Measurements from ENCODE around the gene WNK2. TPM values are rescaled to one million over a fixed set of nuclear protein-coding genes. Genes with fewer than 3 reads are reported as not detected.
A peak's percentile ranks its signal among the peaks of the same experiment; 100 is the strongest.

Gene WNK2
- total RNA-seq, 8 experiments from 2014 or later: 0.77 to 34.3 (median 19.2) TPM

DNA sequence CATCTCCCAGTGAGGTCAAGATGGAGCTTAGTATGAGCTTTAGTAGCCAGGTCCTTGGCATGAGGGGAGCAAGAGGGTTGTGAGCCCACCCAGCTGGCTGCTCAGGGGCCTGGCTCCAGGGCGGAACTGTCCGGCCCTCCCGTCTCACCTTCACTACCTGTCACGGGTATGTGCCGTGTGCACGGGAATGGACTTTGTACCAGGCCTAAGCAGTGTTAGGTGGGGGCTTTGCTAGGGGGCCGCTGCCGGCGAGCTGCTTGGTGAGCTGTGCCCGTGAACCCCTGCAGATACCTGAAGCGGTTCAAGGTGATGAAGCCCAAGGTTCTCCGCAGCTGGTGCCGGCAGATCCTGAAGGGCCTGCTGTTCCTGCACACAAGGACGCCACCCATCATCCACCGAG is 46.7 kb downstream of the WNK2 start:
- H3K4me1 ChIP-seq (replicated peaks in 1 of 2): peaks cover 0 to 7% of the 10 kb centered on the region in 2 donors

GRCh38 chr9:93231121-93231694 is 47.3 kb downstream of the WNK2 start:
- Histone ChIP-seq H3K4me1 (replicated peaks in 1 of 2) (peaks cover 0 to 7% of the 10 kb centered on the region in 2 donors), H3K4me3 (no peak overlapping the region), H3K27ac (no peak overlapping the region)
- peak in 1 of 8 experiments; percentile 13 for ATAC-seq (replicated peaks in 6 of 8)
- WGBS, 10 experiments: 63 to 93% (median 80%) methylated on average over 1 to 5 of the region's 16 CpGs; no CpG with 5 or more reads in 7 of the 10 experiments
- in situ Hi-C loops (cut with MboI; ENCODE audit: low pct_unique_long_range_greater_than_20kb in 2 of 9, low sequenced_read_pairs in 9 of 9, unreplicated experiment in 9 of 9): no loop called here

More for the DNA sequence above, 46.7 kb downstream of the WNK2 start:
- ATAC-seq (replicated peaks in 6 of 8): no peak
- in situ Hi-C loops (cut with MboI; ENCODE audit: low pct_unique_long_range_greater_than_20kb in 2 of 9, low sequenced_read_pairs in 9 of 9, unreplicated experiment in 9 of 9): no loop called here
- Histone ChIP-seq H3K27ac (no peak overlapping the region), H3K4me3 (no peak overlapping the region)
- 96 to 100% (median 100%) methylated on average over 1 to 5 of the region's 15 CpGs; no CpG with 5 or more reads in 6 of the 10 experiments for WGBS, 10 experiments

- ATAC-seq (replicated peaks in 6 of 8): no peak
- WGBS, 10 experiments: 20 to 100% (median 100%) methylated on average over 1 to 3 of the region's 10 CpGs; no CpG with 5 or more reads in 5 of the 10 experiments
- Histone ChIP-seq H3K4me3 (no peak overlapping the region), H3K4me1 (replicated peaks in 1 of 2) (peaks cover 0 to 7% of the 10 kb centered on the region in 2 donors), H3K27ac (no peak overlapping the region)
- in situ Hi-C loops (cut with MboI; ENCODE audit: low pct_unique_long_range_greater_than_20kb in 2 of 9, low sequenced_read_pairs in 9 of 9, unreplicated experiment in 9 of 9): no loop called here
Measured at GRCh38 chr9:93231716-93232115, 47.8 kb downstream of the WNK2 start.

- in situ Hi-C loops (cut with MboI; ENCODE audit: low pct_unique_long_range_greater_than_20kb in 2 of 9, low sequenced_read_pairs in 9 of 9, unreplicated experiment in 9 of 9): no loop called here
- 14 to 94% (median 65%) methylated on average over 1 to 8 of the region's 12 CpGs; no CpG with 5 or more reads in 2 of the 10 experiments for WGBS, 10 experiments
- H3K4me1 ChIP-seq (replicated peaks in 1 of 2): peaks cover 0 to 7% of the 10 kb centered on the region in 2 donors
Measured at GRCh38 chr9:93232388-93232960, 48.5 kb downstream of the WNK2 start.

GRCh38 chr9:93233033-93233432 is 49.1 kb downstream of the WNK2 start:
- Histone ChIP-seq H3K27ac (no peak overlapping the region), H3K4me1 (replicated peaks in 1 of 2) (peaks cover 0 to 7% of the 10 kb centered on the region in 2 donors), H3K4me3 (no peak overlapping the region)
- 0 to 90% (median 82%) methylated on average over 2 to 7 of the region's 7 CpGs for WGBS, 10 experiments
- in situ Hi-C loops (cut with MboI; ENCODE audit: low pct_unique_long_range_greater_than_20kb in 2 of 9, low sequenced_read_pairs in 9 of 9, unreplicated experiment in 9 of 9): no loop called here
- ATAC-seq (replicated peaks in 6 of 8): no peak

More at GRCh38 chr9:93232388-93232960, 48.5 kb downstream of the WNK2 start:
- no peak for ATAC-seq (replicated peaks in 6 of 8)
- Histone ChIP-seq H3K4me3 (no peak overlapping the region), H3K27ac (no peak overlapping the region)

DNA sequence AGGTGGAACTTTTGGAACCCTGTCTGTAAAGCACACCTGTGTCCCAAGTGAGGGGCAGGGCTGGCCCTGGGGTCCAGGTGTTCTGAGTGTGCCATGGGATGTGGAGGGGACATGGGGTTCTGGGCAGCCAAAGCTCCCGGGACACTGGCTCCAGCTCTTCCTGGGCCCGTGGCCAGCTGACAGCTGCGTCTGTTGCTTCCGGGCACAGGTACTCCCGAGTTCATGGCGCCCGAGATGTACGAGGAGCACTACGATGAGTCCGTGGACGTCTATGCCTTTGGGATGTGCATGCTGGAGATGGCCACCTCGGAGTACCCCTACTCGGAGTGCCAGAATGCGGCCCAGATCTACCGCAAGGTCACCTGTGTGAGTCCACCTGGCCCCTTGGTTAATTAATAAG is 50.7 kb downstream of the WNK2 start:
- no peak for ATAC-seq (replicated peaks in 6 of 8)
- Histone ChIP-seq H3K4me1 (replicated peaks in 1 of 2) (peaks cover 0 to 10% of the 10 kb centered on the region in 2 donors), H3K27ac (no peak overlapping the region), H3K4me3 (no peak overlapping the region)
- in situ Hi-C loops (cut with MboI; ENCODE audit: low pct_unique_long_range_greater_than_20kb in 2 of 9, low sequenced_read_pairs in 9 of 9, unreplicated experiment in 9 of 9): no loop called here
- WGBS, 10 experiments: no CpG with 5 or more reads among the region's 15 CpGs

GRCh38 chr9:93235300-93235960 is 51.5 kb downstream of the WNK2 start:
- 0 to 92% (median 24%) methylated on average over 1 to 10 of the region's 16 CpGs; no CpG with 5 or more reads in 3 of the 10 experiments for WGBS, 10 experiments
- Histone ChIP-seq H3K4me1 (replicated peaks in 1 of 2) (peaks cover 0 to 10% of the 10 kb centered on the region in 2 donors), H3K27ac (no peak overlapping the region), H3K4me3 (no peak overlapping the region)
- in situ Hi-C loops (cut with MboI; ENCODE audit: low pct_unique_long_range_greater_than_20kb in 2 of 9, low sequenced_read_pairs in 9 of 9, unreplicated experiment in 9 of 9): no loop called here
- ATAC-seq (replicated peaks in 6 of 8): peak; percentile 54 to 97 (median 85)

DNA sequence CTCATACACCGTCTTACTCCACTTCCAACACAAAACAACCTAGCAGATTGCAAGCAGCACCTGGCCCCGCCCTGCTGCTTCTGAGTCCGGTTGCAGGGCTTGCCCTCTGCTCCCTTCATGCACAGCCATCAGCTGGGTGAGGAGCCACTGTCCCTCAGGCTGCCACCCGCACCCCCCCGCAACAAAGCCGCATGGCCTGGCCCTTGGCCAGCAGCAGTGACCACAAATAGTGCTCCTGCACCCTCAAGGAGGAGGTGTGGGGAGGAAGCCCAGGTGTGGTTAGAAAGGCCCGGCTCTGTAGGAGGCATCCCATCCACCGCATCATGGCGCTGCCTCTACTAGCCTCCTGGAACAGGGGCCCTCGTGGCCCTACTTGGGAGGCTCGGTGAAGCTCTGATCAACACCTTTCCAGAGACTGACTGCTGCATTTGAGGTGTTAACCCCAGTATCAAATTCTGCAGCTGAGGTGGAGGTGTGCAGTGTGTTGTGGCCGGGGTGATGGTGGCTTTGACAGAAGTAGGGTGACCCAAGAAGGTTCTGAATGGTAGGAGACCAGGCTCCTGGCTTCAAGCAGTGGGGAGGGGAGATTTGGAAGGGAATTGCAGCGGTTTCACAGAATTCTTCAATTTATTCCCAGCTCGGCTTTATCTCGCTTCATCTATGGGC is 52.7 kb downstream of the WNK2 start:
- peaks cover 0 to 10% of the 10 kb centered on the region in 2 donors for H3K4me1 ChIP-seq (replicated peaks in 1 of 2)
- in situ Hi-C loops (cut with MboI; ENCODE audit: low pct_unique_long_range_greater_than_20kb in 2 of 9, low sequenced_read_pairs in 9 of 9, unreplicated experiment in 9 of 9): no loop called here
- no peak overlapping the region for H3K27ac ChIP-seq
- no peak overlapping the region for H3K4me3 ChIP-seq
- 20 to 100% (median 91%) methylated on average over 2 to 6 of the region's 15 CpGs for WGBS, 10 experiments
- no peak for ATAC-seq (replicated peaks in 6 of 8)

DNA sequence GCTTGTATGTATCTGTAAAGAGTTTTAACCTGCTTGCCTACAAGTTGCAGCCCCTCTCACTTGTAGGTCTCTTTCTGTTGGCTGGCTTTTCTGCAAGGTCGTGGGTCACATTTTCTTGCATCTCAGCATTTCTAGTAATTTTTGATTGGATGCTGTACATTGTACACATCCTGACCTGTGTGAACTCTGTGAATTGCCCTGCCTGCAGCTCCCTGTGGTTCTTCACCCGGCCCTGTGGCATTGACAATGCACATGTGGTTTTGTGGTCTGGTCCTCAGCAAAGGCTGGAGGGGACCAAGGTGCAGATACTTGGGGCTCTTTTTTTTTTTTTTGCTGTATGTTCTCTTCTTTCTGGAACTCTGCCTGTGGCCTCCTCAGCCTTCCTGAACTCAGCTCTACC is 53.6 kb downstream of the WNK2 start:
- no peak for ATAC-seq (replicated peaks in 6 of 8)

GRCh38 chr9:93238953-93239925 is 55.3 kb downstream of the WNK2 start:
- WGBS, 10 experiments: 51 to 100% (median 79%) methylated on average over 2 to 11 of the region's 19 CpGs; no CpG with 5 or more reads in 2 of the 10 experiments
- in situ Hi-C loops (cut with MboI; ENCODE audit: low pct_unique_long_range_greater_than_20kb in 2 of 9, low sequenced_read_pairs in 9 of 9, unreplicated experiment in 9 of 9): no loop called here
- H3K27ac ChIP-seq: no peak overlapping the region
- H3K4me1 ChIP-seq (replicated peaks in 1 of 2): peaks cover 0 to 20% of the 10 kb centered on the region in 2 donors
- no peak overlapping the region for H3K4me3 ChIP-seq
- no peak for ATAC-seq (replicated peaks in 6 of 8)

More for the DNA sequence above, 53.6 kb downstream of the WNK2 start:
- Histone ChIP-seq H3K4me1 (replicated peaks in 1 of 2) (peaks cover 0 to 11% of the 10 kb centered on the region in 2 donors), H3K27ac (no peak overlapping the region), H3K4me3 (no peak overlapping the region)
- in situ Hi-C loops (cut with MboI; ENCODE audit: low pct_unique_long_range_greater_than_20kb in 2 of 9, low sequenced_read_pairs in 9 of 9, unreplicated experiment in 9 of 9): no loop called here
- WGBS, 10 experiments: 29 to 100% (median 86%) methylated on average over 1 to 2 of the region's 2 CpGs; no CpG with 5 or more reads in 3 of the 10 experiments

DNA sequence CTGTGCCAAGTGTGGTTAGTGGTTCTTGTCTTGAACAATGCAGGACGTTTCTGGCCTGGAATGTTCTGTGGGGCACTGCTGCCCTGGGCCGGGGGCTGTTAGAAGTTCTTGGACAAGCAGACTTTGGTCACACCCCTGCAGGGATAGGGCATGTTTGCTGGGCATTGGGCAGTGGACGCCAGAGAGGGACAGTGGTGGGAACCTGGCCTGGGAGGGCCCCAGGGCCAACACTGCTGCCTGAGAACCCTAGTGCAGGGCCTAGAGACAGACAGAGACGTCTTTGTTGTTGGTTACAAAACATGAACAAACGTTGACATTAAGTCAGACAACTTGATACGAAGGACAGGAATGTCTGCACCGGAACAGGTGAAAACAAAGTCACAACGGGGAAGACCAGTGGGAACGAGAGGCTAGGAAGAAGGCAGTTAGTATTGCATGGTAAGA is 57.0 kb downstream of the WNK2 start:
- in situ Hi-C loops (cut with MboI; ENCODE audit: low pct_unique_long_range_greater_than_20kb in 2 of 9, low sequenced_read_pairs in 9 of 9, unreplicated experiment in 9 of 9): no loop called here
- Histone ChIP-seq H3K4me3 (no peak overlapping the region), H3K4me1 (replicated peaks in 1 of 2) (peaks cover 0 to 13% of the 10 kb centered on the region in 2 donors), H3K27ac (no peak overlapping the region)
- whole genome bisulfite sequencing, 10 experiments: 14 to 100% (median 78%) methylated on average over 1 to 9 of the region's 9 CpGs; no CpG with 5 or more reads in 2 of the 10 experiments
- ATAC-seq (replicated peaks in 6 of 8): peak in 1 of 8 experiments; percentile 18

GRCh38 chr9:93243112-93243511 is 59.2 kb downstream of the WNK2 start:
- Histone ChIP-seq H3K27ac (no peak overlapping the region), H3K4me3 (no peak overlapping the region), H3K4me1 (replicated peaks in 1 of 2) (peaks cover 3 to 15% of the 10 kb centered on the region in 2 donors)
- in situ Hi-C loops (cut with MboI; ENCODE audit: low pct_unique_long_range_greater_than_20kb in 2 of 9, low sequenced_read_pairs in 9 of 9, unreplicated experiment in 9 of 9): no loop called here
- peak in 3 of 8 experiments; percentile 9 to 42 (median 23) for ATAC-seq (replicated peaks in 6 of 8)
- 40 to 66% (median 58%) methylated on average over 1 to 8 of the region's 9 CpGs; no CpG with 5 or more reads in 3 of the 10 experiments for WGBS, 10 experiments
